ENCODE data around the gene TTC3.
A peak's percentile ranks its signal among the peaks of the same experiment; 100 is the strongest.
"Not testable (repeated sequence)": the region's sequence is repeated elsewhere in the genome, so short reads cannot be mapped to it uniquely, and the experiment has no call there.

TTC3 gene, protein sequence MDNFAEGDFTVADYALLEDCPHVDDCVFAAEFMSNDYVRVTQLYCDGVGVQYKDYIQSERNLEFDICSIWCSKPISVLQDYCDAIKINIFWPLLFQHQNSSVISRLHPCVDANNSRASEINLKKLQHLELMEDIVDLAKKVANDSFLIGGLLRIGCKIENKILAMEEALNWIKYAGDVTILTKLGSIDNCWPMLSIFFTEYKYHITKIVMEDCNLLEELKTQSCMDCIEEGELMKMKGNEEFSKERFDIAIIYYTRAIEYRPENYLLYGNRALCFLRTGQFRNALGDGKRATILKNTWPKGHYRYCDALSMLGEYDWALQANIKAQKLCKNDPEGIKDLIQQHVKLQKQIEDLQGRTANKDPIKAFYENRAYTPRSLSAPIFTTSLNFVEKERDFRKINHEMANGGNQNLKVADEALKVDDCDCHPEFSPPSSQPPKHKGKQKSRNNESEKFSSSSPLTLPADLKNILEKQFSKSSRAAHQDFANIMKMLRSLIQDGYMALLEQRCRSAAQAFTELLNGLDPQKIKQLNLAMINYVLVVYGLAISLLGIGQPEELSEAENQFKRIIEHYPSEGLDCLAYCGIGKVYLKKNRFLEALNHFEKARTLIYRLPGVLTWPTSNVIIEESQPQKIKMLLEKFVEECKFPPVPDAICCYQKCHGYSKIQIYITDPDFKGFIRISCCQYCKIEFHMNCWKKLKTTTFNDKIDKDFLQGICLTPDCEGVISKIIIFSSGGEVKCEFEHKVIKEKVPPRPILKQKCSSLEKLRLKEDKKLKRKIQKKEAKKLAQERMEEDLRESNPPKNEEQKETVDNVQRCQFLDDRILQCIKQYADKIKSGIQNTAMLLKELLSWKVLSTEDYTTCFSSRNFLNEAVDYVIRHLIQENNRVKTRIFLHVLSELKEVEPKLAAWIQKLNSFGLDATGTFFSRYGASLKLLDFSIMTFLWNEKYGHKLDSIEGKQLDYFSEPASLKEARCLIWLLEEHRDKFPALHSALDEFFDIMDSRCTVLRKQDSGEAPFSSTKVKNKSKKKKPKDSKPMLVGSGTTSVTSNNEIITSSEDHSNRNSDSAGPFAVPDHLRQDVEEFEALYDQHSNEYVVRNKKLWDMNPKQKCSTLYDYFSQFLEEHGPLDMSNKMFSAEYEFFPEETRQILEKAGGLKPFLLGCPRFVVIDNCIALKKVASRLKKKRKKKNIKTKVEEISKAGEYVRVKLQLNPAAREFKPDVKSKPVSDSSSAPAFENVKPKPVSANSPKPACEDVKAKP (N-terminal part only)

DNA sequence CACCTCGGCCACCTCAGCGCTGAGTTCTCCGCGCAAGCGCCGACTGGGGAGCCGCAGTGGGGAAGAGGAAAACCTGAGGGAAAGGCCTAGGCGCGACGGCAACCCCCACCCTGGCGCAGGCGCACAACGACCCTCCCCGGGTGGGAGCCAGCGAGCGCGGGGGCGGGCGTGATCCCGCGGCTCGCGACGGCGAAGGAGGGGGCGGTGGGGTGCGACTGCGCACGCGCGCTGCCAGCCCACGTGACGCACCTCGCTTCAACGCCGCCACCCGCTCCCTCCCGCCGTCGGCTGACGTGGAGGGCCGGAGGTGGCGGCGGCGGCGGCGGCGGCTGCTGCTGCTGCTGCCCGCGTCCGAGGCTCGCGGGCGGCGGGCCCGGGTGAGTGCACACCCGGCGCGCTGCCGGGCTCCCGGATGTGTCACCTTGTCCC, at the start of gene TTC3, which contains the start of gene PIGP:
TSS of gene TTC3 (plus strand) at position 267 of the 429 bp plus-strand sequence. CDS start 14,004 bp downstream, outside the sequence.
TSS of gene PIGP (minus strand) at position 84 of the 429 bp plus-strand sequence. CDS start 556 bp downstream, outside the sequence.
- DNase-seq, result peak; percentile 95 to 96

DNA sequence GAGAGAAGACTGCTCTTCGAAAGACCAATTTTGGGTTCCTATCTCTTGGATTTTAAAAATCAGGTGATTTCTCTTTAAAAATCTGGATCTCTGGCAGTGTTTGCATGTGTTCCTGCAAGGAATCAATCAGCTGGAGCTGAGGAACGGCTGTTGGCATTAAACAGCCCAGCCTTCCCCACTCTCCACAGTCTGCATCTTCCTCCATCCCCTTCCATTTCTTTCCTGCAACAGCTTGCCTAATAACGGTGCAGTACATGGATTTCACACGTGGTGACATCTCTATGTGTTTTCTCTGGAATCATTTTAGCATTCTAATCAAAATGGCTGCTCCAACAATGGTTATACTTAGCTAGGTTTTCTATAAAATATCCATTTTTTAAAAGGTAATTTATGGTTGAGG, 46.6 kb upstream of the TTC3 start:
- no peak for DNase-seq

DNA sequence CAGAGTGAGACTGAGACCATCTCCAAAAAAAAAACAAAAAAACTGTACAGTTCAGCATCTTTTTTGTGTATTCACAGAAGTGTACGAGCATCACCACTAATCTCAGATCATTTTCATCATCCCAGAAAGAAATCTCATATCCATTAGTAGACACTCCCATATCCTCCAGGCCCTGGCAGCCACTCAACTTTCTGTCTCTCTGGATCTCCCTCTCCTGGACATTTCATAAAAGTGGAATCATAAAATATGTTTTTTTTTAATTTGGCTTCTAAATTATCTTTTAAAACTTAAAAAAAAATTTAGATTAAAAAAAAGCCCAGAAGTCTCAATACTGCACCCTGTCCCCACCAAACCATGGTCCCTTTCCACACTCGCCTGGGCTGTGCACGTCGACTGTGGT, 44.5 kb upstream of the TTC3 start:
- DNase-seq, result no peak

DNA sequence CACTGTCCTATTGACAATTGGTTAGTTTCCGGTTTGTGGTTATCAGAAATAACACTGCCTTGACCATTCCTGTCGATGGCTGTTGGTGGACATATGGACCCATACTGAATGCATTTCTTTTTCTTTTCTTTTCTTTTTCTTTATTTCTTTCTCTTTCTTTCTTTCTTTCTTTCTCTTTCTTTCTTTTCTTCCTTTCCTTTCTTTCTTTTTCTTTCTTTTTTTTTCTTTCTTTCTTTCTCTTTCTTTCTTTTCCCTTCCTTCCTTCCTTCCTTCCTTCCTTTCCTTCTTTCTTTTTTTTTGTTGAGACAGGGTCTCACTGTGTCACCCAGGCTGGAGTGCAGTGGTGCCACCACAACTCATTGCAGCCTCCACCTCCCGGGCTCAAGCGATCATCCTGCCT, 42.2 kb upstream of the TTC3 start:
- DNase-seq, result no peak

DNA sequence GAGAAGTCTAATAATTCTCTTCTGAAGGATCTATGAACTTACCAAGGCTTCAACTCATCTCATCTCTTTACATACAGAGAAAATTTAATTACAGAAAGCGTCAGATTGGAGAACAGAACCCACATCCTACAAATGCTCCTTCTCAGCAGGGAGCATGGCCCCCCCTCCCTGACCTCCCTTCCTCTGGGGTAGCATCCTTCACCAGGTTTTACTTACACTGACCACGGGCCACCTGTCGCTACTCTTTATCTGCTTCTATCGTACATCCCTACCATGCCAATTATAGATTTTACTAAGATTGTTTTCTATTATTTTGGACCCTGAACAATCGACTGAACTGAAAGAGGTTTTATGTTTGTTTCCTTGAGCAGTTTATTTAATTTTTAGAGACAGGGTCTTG, 40.8 kb upstream of the TTC3 start:
- DNase-seq, result no peak

DNA sequence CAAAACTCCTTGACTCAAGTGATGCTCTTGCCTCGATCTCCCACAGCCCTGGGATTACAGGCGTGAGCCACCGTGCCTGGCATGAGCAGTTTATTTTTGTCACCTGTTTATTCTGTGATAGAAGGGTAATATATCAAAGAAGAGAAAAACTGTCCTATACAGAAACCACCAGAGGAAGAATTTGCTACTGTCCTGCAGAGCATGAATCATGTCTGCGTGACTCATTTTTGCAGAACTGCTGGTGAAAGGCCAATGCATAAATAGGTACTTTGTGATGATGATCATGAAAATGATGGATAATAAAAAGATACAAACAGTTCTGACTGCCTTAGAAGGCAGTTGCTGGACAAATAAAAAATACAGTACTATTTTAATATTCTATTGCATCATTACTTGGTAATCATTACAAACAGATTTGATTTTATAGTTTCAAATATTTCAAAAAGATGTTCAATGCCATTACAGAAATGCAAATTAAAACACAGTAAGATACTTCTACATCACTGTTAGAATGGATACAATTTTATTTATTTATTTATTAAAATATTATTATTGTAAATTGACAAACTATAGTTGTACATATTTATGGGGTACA, 40.1 kb upstream of the TTC3 start:
- no peak for DNase-seq

DNA sequence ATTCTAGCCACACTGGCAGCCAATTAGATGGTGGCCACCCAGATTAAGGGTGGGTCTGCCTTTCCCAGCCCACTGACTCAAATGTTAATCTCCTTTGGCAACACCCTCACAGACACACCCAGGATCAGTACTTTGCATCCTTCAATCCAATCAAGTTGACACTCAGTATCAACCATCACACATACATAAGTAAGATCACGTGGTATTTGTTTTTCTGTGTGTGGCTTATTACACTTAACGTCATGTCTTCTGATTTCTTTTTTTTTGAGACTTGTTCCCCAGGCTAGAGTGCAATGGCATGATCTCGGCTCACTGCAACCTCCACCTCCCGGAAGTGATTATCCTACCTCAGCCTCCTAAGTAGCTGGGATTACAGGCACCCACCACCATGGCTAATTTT, 38.7 kb upstream of the TTC3 start:
- not testable (repeated sequence) for DNase-seq

DNA sequence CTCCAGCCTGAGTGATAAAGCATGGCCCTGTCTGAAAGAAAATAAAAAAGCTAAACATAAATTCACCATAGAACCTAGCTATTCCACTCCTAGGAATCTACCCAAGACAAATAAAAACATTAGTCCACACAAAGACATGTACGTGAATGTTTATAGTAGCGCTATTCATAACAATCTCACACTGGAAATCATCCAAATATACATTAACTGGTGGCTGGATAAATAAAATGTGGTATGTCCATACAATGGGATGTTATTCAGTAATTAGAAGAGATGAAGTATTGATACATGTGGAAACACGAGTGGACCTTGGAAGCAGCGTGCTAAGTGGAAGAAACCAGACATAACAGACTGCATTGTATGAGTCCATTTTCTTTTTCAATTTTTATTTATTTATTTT, 36.9 kb upstream of the TTC3 start:
- no peak for DNase-seq

DNA sequence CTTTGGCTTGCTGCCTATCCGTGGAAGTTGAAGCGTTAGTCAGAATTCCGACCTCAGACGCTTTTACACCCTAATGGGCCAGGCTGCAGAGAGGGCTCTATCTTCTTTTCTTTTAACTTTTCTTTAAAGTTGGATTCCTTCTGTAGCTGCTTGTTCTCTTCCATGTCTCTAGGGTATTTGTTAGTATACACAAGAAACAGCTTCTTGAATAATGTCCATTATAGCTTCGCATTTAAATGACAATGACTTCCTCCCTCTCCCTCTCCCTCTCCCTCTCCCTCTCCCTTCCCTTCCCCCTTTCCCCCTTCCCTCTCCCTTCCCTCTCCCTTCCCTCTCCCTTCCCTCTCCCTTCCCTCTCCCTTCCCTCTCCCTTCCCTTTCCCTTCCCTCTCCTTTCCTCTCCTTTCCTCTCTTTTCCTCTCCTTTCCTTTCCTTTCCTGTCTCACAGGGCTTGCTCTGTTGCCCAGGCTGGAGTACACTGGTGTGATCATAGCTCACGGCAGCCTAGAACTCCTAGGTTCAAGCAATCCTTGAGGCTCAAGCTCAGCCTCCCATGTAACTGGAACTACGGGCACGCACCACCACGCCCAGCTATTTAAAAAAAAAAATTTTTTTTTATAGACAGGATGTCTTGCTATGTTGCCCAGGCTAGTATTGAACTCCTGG, 33.5 kb upstream of the TTC3 start:
- DNase-seq, result no peak

DNA sequence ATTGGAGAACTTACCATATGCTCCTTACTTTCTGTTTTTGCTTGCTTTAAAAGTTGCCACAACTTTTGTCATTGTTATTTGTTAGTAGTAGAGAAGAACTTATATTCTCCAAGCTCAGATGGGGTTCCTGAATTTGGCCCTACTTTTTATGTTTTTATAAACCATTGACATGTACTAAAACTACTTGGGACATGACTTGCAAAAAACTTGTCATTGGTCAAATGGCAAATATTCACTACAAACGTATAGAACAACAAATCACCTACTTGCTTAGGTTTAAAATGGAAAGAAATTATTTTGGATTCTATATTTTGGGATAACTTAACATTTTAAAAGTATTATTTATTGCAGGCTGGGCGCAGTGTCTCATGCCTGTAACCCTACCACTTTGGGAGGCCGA, 32.8 kb upstream of the TTC3 start:
- no peak for DNase-seq

DNA sequence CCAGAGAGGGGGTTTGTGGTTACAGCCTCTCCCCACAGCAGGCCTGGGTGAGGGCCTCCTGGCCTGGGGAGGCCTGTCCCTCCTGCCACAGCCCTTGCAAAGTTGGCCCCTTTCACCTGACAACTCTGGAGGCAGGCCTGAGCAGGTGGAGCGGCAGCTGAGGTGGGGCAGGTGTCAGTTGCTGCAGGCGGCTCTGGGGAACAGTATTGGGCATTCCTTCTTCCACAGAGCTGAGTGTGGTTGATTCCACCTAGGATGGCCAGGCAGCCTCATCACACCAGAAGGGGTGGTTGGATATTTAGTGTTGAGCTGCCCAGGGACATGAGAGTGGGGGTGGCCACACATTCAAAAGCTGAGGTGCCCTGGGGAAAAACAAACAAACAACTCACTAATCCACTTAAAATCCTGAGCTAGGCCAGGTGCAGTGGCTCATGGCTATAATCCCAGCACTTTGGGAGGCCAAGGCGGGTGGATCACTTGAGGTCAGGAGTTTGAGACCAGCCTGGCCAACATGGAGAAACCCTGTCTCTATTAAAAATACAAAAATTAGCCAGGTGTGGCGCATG, 31.3 kb upstream of the TTC3 start:
- DNase-seq, result no peak

DNA sequence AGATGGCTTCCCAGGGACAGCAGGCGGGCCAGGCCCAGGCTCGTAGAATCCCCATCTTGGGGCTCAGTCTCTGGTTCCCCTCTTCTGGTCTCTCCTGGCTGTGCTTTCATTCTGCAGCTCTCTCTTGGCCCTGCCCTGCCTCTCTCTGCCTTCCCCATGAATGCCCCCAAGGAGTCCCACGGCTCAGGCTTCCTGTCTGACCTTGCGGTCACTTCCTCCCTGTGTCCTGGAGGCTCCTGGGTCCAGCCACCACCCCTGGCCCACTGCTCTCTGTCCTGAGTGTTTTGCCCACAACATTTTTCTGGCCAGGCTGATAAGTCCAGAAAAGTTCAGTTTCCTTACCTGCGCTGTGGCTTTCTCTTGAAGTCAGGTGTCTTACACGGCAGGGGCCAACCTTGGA, 29.2 kb upstream of the TTC3 start:
- DNase-seq, result no peak

DNA sequence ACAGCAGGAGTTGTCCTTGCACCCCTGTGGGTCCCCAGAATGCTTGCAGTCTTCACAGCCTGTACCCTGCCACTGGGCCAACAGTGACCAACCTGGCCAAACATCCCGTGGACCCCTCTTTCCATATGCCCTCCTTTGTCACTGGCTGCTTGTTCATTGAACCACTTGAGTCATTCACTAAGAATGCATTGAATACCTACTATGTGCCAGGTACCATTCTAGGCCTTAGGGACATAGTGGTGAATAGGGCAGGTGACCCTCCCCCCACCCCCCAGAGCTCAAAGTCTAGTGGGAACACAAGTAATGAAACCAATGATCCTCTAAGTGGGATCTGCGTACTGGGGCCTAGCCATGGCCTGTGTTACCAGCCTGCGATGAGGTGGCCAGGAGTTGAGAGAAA, 28.4 kb upstream of the TTC3 start:
- DNase-seq, result no peak

DNA sequence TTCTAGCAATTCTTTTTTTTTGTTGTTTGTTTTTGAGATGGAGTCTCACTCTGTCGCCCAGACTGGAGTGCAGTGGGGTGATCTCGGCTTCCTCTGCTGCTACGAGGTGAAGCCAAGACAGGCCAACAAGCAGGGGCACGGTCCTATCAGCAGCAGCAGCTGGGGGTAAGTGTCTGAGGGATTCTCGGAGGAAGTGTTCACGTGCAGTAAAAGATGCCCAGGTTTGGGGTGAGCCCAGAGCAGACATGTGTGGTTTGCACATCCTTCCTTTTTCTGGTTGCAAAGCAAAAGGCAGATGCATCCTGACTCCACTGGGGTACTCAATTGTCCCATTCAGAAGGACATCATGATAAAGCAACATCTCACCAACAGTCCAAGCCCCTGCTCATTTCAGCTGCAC, 27.9 kb upstream of the TTC3 start:
- DNase-seq, result peak; percentile 2 to 5

DNA sequence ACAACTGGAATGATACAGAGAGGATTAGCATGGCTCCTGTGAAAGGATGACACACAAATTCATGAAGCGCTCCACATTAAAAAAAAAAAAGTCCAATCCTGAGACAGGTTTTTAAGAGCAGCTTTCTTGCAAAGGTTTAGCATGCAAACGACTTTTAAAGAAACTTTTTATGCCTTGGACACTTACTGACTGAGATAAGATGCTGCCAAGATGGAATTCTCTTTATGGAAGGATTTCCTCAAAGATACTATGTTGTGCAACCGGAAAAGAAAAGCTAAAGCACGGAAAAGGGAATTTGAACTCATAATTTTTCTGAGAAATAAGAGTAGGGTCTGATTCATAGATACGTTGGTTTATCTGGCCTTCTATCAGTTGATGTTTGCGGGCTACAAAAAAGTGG, 27.5 kb upstream of the TTC3 start:
- DNase-seq, result no peak

DNA sequence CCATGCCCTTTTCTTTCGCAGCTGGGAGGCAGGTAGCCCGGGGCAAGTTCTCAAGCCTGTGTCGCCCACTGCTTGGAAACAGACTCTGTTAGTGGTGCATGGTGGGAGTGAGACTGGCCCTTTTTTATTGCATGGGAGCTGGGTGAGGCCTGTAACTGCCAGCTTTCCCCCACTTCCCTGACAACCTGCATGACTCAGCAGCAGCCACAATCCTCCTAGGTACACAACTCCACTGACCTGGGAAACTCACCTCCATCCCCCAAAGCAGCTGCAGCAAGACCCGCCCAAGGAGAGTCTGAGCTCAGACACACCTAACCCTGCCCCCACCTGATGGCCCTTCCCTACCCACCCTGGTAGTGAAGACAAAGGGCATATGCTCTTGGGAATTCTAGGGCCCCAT, 26.0 kb upstream of the TTC3 start:
- DNase-seq, result no peak

DNA sequence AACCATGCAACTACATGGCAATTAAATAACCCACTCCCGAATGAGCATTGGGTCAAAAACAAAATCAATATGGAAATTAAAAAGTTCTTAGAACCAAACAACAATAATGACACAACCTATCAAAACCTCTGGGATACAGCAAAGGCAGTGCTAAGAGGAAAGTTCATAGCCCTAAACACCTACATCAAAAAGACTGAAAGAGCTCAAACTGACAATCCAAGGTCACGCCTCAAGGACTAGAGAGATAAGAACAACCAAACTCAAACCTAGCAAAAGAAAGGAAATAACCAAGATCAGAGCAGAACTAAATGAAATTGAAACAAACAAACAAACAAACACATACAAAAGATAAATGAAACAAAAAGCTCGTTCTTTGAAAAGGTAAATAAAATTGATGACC, 23.3 kb upstream of the TTC3 start:
- DNase-seq, result not testable (repeated sequence)

DNA sequence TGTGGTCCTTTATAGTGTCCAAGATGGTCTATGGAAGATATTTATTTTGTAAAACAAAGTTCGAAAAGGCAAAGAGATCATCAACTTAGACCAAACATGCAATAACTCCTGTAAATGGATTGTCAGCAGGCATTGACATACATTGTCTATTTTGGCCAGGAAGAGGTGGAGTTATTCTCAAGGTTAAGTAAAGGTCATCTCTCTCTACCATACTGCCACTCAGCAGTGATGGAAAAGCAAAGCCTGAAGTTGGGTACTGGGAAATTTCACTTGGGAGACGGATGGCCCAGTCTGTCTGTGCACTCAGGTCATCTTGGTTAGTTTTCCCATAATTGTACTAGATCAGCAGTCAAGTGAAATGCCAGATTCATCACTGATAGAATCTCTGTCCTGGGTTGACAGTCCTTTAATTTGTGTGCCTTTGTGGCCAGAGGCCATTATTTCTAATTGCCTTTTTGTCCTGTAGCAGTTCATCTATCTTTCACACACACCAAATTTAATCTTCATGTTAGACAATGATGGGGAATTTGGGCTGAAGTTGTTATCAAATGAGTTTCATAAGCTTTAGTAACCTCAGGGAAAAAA, 17.7 kb upstream of the TTC3 start:
- DNase-seq, result no peak

DNA sequence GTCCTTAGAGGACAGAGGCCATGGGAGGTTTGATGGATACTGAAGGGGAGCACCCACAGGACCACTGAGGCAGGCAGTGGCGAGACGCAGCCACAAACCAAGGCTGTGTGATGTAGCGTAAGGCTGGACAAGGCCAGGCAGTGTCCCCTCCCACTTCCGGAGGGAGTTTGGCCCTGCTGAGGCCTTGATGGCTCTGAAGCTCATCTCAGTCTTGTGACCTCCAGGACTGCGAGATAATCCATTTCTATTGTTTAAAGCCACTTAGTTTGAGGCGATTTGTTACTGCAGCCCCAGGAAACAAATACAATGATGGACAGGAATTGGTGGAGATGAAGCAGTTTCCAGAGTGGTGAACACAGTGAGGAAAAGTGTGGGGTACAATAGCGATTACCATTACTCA, 15.4 kb upstream of the TTC3 start:
- no peak for DNase-seq

DNA sequence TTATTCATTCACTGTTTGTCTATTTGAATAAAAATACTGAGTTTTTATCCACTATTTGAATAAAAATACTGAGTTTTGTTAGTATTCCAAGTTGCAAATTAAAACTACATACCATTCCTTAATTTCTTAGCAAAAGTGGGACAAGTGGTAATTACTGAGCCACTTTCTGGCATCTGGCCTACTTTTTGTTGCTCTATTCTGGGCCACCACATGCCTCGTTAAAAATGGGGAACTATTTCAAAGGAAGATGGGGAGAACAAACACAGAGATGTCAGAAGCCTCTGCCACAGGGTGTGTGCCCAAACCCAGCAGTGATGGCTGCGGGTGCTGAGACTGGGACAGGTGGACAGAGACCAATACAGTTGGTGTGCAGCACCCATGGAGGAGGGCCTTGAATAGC, 14.8 kb upstream of the TTC3 start:
- DNase-seq, result no peak

DNA sequence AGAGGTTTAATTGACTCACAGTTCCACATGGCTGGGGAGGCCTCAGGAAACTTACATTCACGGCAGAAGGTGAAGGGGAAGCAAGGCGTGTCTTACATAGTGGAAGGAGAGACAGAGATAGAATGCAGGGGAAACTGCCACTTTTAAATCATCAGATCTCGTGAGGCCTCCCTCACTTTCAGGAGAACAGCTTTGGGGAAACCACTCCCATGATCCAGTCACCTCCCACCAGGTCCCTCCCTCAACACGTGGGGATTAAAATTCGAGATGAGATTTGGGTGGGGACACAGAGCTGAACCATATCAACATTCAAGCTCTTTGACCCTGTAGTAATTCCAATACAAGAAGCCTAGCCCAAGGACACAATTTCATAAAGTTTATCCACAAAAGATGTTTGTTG, 13.9 kb upstream of the TTC3 start:
- no peak for DNase-seq
